ENCODE measurements around the gene TARBP1.

- TF ChIP-seq EZH2 (IDR thresholded peaks at IDR 0.05; ENCODE audit: borderline replicate concordance) (no peak), CTCF (IDR thresholded peaks at IDR 0.05; ENCODE audit: poor library complexity) (no peak), EZH2phosphoT487 (IDR thresholded peaks at IDR 0.05; ENCODE audit: low read depth, severe bottlenecking, unreplicated experiment) (no peak)
Measured at GRCh38 chr1:234504969-234505768, 26.2 kb upstream of the TARBP1 start.
